ENCODE measurements around the gene RASA3.
"Not testable (repeated sequence)": the region's sequence is repeated elsewhere in the genome, so short reads cannot be mapped to it uniquely, and the experiment has no call there.

The RASA3 gene

GRCh38 chr13:113996081-113996911 lies 136.1 kb downstream of the RASA3 start:
- DNase-seq, result no peak
- in situ Hi-C loops (cut with MboI; ENCODE audit: low pct_unique_long_range_greater_than_20kb, low sequenced_read_pairs), result no loop called here

DNA sequence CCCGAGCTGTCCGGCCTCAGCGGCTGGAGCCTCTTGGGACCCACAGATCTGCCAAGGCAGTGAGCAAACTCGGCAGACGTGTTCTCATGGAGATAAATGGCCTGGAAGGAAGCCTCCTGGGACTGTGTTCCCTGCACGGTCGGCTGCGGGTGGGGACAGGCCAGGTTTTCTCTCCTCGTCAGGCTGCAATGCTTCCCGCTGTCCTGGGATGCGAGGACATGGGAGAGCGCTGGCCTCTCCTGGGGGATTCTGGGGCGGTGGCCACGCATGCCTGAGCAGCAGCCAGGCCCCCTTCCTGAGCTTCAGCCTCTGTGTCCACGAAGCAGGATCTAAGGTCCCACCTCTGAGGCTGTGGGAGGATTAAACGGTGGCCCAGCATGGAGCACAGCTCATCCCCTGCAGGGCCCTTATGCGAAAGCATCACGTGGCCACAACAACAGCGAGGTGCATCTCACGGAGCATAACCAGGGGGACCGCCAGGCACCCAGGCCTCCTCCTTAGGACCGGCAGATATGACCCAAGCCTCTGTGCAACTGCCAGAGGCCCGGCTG lies 137.3 kb downstream of the RASA3 start:
- no peak for DNase-seq
- in situ Hi-C loops (cut with MboI; ENCODE audit: low pct_unique_long_range_greater_than_20kb, low sequenced_read_pairs), result no loop called here

DNA sequence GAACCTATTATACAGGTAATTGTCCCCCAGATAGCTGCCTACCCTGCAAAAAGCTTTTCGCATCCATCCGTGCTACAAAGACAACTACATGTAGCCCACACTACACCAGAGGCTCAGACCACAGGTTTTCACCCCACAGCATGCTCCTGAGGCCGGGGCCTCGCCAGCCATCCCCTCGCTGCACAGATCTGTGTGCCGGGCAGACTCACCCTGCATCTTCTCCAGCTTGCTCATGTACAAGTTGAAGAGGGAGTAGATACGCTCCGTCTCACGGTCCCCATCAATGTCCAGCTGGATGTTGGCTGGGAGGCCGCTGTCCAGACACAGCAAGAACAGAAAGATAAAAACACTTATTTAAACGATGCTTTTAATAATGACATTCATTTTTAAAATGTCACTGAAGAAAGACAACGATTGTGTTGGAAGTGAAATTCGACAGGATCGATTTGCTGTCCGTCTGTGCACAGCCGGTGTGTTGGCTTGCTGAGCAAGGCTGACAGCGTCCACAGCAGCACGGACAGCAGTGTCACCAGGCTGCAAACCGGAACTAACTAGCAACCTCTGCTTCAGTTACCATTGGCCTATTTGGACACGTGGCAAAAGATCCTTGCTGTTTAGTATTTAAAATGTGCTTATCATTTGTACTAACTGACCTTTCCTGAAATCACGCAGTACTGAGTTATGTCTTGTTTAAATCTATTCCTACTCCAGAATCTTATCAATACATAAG lies 140.0 kb downstream of the RASA3 start:
- in situ Hi-C loops (cut with MboI; ENCODE audit: low pct_unique_long_range_greater_than_20kb, low sequenced_read_pairs), result no loop called here
- no peak for DNase-seq

DNA sequence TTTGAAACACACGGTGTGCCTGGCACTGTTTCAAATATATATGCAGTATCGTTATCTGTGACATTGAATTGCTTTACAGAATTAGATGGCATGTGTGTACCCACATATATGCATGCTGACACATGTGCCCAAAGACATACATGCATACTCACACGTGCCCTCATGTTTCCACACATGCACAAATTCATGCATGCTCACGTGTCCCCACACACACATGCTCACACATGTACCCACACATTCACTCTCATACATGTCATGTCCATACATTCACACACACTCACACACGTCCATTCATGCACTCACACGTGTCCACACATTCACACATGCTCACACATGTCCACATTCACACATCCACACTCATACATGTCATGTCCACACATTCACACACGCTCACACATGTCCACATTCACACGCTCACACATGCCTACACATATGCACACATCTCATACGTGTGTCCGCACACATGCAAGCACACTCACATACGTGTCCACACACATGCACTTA lies 140.7 kb downstream of the RASA3 start:
- no peak for DNase-seq
- in situ Hi-C loops (cut with MboI; ENCODE audit: low pct_unique_long_range_greater_than_20kb, low sequenced_read_pairs), result no loop called here

DNA sequence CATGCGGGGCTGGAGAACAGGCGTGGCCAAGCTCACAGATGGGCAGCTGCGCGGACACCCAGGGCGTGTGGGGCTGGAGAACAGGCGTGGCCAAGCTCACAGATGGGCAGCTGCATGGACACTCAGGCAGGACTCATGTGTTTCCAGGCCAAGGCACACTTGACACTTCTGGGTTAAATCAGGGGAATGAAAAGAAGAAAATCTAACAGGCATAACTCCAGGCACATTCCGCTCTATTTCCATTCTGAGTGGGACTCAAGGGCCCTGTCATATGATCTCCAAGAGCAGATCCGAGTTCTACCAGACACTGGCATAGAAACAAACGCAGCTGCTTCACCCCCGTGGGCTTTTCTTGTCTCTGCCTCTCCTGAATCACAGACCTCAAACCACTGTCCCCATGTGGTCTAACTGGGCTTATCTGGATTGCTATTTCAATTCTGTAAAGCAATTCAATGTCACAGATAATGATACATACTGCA lies 141.2 kb downstream of the RASA3 start:
- no peak for DNase-seq
- in situ Hi-C loops (cut with MboI; ENCODE audit: low pct_unique_long_range_greater_than_20kb, low sequenced_read_pairs), result no loop called here

DNA sequence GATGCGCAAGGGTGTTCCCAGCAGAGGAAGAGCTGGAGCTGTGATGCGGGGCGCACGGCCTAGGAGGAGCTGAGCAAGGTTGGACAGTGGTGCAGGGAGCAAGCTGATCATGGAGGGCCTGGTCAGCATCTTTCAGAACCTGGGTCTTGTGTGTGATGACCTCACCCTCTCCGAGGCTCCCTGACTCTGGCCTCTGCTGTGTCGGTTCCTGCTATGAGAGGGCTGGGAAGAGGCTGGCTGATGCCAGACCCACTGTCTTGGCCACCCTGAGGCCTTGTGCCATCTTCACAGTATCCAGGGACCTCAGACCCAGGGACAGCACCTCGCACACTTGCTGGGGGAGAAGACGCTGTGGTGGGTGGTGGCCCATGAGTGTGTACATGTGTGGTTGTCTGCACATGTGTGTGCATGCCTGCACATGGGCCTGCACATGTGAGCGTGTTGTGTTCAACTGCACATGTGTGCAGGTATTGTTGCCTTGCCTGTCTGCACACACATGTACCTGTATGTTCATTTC lies 142.0 kb downstream of the RASA3 start:
- DNase-seq, result no peak
- in situ Hi-C loops (cut with MboI; ENCODE audit: low pct_unique_long_range_greater_than_20kb, low sequenced_read_pairs), result no loop called here

DNA sequence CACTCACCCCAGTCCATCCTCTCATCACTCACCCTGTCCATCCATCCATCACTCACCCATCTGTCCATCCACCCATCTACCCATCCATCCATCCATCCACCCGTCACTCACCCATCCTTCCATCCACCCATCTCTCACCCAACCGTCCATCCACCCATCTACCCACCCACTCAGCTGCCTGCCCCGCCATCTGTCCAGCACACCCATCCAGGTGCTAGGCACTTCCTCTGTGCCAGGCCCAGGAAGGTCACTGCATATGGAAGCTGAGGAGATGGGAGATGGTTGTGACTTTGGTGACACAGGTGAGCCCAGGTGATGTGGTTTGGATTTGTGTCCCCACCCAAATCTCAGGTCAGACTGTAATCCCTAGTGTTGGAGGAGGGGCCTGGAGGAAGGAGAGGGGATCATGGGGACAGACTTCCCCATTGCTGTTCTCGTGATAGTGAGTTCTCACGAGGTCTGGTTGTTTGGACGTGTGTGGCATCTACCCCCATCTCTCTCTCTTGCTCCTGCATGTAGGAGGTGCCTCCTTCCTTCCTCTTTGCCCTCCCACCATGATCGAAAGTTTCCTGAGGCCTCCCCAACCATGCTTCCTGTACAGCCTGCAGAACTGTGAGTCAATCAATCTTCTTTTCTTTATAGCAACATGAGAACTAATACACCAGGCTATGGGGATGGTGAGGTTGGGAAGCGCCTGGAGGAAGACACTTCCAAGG lies 142.7 kb downstream of the RASA3 start:
- peak; percentile 80 for DNase-seq
- in situ Hi-C loops (cut with MboI; ENCODE audit: low pct_unique_long_range_greater_than_20kb, low sequenced_read_pairs), result no loop called here

DNA sequence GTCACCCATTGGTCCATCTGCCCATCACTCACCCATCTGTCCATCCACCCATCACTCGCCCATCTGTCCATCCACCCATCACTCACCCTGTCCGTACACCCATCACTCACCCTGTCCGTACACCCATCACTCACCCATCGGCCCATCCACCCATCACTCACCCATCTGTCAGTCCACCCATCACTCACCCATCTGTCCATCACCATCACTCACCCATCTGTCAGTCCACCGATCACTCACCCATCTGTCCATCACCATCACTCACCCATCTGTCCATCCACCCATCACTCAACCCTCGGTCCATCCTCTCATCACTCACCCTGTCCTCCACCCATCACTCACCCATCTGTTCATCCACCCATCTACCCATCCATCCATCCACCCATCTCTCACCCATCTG lies 143.6 kb downstream of the RASA3 start:
- in situ Hi-C loops (cut with MboI; ENCODE audit: low pct_unique_long_range_greater_than_20kb, low sequenced_read_pairs); DNase-seq: not testable (repeated sequence)

GRCh38 chr13:113982296-113982661 lies 150.1 kb downstream of the RASA3 start:
- no peak for DNase-seq
- in situ Hi-C loops (cut with MboI; ENCODE audit: low pct_unique_long_range_greater_than_20kb, low sequenced_read_pairs), result no loop called here

DNA sequence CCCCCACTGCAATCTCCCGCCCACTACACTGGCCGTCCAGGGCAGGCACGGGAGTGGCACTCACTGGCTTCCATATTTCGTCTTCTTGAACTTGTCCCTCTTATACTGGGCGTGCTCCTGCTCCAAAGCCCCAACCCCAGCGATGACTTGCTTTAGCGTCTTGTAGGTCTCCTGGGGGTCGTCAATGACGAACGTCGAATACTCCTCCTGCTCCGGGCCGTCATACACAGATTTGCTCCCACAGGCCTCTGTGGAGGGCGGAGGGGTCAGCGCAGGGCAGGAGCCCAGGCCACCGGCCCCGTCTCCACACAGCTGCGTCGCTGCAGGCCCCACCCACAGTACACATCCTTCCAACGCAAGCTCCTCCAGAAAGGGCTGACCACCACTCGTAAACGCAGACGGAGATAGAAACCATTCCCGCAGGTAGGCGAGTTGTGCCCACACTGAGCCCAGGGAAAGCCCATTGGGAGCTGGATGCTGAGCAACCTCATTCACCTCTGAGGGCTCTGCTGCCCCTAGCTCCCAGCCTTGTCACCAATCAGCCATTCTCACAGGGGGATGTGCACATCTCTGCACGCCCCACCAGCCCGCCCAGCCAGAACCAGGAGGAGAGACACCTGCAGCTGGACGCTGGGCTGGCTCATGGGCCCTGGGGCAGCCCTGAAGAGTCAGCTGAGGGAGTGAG lies 150.7 kb downstream of the RASA3 start:
- in situ Hi-C loops (cut with MboI; ENCODE audit: low pct_unique_long_range_greater_than_20kb, low sequenced_read_pairs), result no loop called here
- no peak for DNase-seq

GRCh38 chr13:113981194-113981605 lies 151.2 kb downstream of the RASA3 start:
- no peak for DNase-seq
- in situ Hi-C loops (cut with MboI; ENCODE audit: low pct_unique_long_range_greater_than_20kb, low sequenced_read_pairs), result no loop called here

DNA sequence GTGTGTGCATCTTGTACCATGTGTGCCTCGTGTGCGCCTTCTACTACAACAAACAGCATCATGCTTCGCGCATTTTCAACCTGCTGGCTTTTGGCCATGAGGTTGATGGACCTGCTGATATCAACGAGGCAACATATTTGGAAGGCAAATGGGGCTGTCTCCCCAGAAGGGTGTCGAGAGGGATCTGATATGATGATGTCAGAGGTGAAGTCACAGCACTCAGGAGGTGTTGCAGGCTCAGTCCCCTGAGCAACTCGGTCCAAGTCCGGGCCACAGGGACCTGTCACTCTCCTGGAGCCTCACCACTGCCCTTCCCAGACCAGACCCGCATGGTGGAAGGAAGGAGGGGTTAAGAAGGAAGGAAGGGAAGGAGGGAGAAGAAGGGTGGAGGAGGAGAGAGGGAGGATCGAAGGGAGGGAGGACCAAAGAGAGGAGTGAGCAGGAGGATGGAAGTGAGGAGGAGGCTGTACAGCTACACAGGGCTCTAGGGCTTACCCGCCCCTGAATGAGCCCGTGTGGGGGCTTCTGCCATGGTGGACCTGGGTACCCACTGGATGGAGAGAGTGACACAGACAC lies 151.8 kb downstream of the RASA3 start:
- no peak for DNase-seq
- in situ Hi-C loops (cut with MboI; ENCODE audit: low pct_unique_long_range_greater_than_20kb, low sequenced_read_pairs), result no loop called here

- no peak for DNase-seq
- in situ Hi-C loops (cut with MboI; ENCODE audit: low pct_unique_long_range_greater_than_20kb, low sequenced_read_pairs), result no loop called here
Measured at GRCh38 chr13:113979791-113980471, 152.5 kb downstream of the RASA3 start.

DNA sequence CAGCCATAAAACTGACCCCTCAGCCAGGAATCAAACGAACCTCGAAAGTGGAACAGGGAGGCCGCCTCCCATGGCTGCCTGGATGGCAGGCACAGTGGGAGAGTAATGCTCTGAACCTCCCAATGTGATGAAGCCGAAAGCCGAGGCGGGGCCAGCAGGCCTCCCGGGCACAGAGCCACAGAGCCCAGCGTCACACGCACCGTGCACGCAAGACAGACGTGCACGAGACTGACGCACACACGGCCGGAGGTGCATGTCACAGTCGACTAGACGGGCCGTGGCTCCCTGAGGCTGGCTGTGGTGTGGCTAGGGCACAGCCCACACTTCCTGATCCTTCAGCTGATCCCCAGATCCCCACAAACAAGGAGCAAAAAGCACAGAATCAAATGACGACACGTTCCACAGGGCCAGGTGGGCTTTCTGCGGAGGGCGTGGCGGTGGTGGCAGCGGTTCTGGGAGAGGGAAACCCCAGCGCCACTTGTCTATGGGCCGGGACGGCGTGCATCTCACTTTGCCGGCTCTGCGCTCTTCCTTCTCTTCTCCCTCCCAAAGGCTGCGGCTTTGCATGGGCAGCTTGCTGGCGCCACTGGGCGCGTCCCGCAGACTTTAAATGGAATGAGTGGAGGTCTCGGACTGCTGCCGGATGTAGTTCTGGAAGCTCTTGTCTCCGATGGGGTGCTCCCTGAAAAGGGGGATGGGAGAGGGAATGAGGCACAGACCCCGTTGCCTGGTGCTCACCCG lies 153.5 kb downstream of the RASA3 start:
- in situ Hi-C loops (cut with MboI; ENCODE audit: low pct_unique_long_range_greater_than_20kb, low sequenced_read_pairs), result no loop called here
- DNase-seq, result no peak

DNA sequence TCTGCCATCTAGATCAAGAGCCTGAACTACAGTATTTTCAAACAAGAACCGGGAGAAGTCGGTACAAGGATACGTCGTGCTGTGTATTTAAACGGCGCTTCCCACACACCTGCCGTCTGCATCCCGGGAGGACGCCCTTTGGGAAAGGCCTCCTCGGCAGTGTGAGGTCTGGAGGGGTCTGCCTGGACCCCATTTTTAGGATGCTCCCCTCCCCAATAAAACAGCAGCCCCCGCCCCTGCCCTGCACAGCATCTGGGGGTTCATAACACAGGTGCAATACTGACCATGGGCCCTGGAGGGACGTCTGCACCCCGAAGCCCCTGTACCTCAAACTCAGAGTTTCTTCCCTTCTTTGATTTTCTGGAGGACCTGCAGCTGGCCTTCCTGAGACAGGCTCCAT lies 154.4 kb downstream of the RASA3 start:
- no peak for DNase-seq
- in situ Hi-C loops (cut with MboI; ENCODE audit: low pct_unique_long_range_greater_than_20kb, low sequenced_read_pairs), result no loop called here

- DNase-seq, result no peak
- in situ Hi-C loops (cut with MboI; ENCODE audit: low pct_unique_long_range_greater_than_20kb, low sequenced_read_pairs), result no loop called here
Measured at GRCh38 chr13:113976711-113977684, 155.4 kb downstream of the RASA3 start.
